H4 (cell line): ENCODE measurements around the gene JARID2. TPM values are rescaled to one million over a fixed set of nuclear protein-coding genes. Genes with fewer than 3 reads are reported as not detected.

Experiments
- DNase-seq: peaks from one replicate; pipeline ENCODE4 v3.0.0-alpha.2; 2015; ENCODE audit warnings: low spot score
- total RNA-seq: library from RNA; depleted of rRNA; stranded (reverse); fragments of >200 nt; shearing (Covaris generic); gene quantifications from 2 replicates; pipeline ENCODE4 v1.2.3, GENCODE V29; 2014

Gene JARID2
- total RNA-seq, 1 experiment from 2014 or later = 6.0 TPM

DNA sequence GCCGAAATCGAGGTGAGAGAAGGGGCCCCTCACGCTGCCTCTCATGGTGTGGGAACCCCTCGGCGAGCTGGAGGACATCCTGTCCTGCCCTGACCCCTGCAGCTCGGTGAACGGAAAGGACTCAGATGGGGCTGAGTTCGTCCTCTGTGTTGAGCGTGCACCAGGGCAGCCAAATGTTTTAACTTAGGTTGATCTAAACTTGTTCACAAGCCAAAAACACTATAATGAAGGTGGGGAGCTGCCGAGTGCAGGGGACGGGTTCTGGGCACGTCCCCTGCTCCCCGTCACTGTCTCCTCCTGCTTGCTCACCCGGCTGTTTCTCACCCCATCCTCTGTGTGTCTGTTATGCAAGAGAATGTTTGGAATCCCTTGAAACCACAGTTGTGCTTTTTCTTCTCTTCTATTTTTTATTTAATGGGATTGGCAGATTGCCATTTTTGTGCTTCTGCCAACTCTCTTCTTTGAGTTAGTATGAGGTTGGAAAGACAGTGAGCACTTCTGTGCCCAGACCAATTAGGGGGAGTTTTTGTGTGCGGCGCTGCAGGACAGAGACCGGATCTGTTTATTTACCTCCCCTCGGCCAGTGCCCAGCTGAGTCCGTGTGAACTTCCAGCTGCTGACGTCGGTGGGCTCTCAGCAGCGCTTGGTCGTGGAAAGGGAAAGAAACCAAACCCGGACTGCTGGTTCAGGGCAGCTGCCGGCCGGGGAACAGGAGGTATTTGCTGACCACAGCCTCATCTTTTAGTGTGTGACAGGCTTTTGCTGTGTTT is 258.9 kb downstream of the JARID2 start:
- peak; percentile 95 for DNase-seq

DNA sequence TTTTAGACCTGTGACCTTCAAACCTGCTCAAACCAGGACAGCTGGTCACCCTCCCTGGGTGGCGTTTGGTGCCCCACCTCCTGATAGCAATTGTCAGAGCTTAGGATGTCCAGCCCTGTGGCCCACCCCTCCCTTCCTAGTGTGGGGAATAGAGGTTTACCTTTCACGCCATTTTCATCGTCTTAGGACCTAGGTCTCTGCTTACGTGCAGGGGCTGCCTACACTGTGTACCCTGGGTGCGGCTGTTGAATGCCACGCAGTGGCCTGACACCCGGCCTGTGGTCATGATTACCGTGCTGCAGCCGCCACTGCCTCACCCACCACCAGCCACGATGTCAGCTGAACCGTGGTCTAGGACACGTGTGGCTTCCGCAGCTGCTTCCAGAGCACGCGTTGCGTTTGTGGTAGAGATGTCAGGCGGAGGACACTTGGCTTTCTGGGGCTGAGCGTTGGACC is 259.6 kb downstream of the JARID2 start:
- DNase-seq = no peak

DNA sequence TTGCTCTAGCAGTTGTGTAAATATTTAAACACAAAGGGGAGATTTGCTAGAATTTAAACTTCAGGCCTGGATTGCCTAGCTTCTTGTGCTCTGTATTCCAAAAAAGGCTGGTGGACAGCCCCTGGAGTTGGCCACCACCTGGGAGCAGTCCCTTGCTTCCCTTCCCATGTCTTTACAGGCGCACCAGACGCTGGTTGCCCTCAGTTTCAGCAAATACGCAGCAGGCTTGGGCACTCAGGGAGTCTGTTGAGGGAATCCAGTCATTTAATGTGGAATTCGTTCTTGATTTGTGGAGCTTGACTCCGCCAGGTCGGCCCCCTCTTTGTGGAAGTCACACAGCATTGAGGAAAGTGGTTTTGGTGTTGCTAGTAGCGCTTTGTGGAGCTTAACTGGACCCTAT is 260.2 kb downstream of the JARID2 start:
- DNase-seq = no peak

DNA sequence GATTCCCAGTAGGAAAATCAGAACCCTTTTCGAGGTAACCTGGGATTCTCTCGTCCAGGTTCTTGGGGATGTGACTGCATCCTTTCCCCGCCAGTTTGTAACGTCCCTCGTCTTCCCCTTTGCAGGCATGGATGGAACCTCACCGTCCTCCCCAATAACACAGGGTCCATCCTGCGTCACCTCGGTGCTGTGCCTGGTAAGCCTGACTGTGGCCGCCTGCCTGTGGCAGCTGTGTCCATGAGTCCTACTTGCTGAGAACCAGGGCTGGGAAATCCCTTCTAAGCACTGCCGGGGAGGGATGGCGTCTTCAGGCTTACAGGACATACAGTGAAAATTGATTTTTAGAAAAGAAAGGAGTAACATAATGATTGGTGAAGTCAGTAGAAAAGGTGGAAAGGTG is 261.4 kb downstream of the JARID2 start:
- DNase-seq = no peak

DNA sequence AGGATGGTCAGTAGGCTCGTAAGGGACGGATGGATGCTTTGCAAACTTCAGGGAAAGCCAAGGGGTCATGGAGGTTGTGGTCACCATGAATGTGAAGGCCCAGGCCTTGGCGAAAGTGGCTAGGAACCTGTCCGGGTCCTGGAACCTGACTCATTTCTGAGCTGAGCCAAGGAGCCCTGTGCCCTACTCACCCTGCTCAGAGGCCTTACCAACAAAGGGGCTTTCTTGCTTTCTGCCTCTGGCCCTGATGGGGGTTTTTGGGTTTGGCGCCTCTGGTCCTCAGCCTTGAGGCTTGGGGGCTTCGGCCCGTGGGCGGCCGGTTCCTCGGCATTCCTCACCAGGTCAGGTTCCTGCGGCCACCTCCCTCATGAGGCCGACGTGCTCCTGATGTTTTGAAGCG is 261.9 kb downstream of the JARID2 start:
- DNase-seq = no peak

DNA sequence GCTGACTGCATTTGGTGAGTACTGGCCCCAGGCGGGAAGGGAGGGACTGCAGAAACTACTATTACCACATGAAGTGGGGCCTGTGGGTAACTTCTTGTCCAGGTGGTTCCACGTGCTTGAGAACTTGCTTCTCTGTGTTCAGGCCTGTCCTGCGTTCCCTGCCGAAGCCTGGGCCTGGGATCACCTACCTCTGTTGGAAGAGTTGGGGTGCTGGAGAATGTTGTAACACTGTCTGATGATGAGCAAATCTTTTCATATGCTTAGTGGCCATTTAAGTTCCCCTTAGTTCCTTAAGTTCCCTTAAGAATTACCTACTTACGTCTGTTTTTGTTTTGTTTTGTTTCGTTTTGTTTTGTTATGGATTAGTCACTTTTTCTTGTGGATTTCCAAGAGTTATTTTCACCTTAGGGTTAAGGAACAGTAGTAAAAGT is 262.6 kb downstream of the JARID2 start:
- no peak for DNase-seq

DNA sequence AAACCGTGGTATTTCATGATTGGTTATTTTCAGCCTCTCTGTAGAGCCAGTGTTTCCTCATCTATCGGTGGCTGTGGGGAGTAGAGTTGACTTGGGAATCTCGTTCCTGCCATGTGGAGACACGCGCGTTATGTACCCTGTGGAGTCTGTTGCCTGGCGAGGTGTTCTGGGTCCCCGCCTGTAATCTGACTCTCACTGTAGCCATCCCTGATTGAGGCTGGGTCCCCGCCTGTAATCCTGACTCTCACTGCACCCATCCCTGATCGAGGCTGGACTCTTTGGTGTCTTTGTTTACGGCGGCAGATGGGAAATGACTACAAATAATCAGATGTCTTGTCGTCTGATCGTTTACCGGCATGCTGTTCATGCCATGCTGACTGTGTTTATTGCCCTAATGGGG is 263.1 kb downstream of the JARID2 start:
- DNase-seq = no peak

DNA sequence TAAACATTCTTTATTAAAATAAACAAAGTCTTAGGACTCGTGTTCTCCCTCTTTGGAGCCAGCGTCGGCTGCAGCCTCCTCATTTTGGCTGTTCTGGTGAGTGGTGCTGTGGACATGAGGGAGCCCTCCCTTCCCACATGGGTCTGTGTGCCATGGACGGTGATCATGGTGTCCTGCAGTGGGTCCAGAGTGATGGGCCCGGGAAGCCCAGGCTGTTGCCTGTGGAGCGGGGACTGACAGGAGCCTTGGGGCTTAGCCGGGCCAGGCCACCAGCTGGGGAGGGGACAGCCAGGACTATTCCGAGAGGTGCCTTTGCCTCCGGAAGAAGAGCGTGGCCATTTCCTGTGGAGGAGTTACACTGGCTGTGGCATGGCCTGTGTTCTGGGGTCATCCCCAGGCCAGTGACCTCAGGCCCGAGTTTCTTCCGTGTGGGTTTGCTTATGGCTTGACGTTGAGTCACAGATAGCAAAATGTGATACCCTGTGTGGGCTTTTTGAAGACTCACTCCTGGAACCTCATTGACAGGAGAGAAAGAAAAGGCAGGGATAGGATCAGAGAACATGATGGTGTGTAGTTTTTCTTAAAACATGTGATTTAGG is 263.6 kb downstream of the JARID2 start:
- no peak for DNase-seq

DNA sequence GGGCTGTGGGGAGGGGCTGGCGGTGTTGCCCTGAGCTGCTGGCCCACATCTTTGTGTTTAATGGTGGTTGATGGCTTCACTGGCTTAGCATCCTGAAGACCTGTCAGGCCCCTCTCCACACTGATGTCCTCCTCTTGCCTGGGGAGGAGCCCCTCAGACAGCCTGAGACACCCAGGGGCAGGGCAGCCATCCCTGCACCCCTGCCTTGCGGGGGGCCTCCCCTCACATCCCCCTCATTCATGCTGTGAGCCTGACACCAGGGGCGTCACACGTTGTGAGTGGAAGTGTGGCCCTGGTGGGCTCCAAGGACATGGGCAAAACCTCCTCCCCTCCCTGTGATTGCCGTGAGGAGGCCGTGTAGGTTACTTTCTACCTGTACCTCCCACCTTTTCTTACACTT is 264.3 kb downstream of the JARID2 start:
- no peak for DNase-seq

DNA sequence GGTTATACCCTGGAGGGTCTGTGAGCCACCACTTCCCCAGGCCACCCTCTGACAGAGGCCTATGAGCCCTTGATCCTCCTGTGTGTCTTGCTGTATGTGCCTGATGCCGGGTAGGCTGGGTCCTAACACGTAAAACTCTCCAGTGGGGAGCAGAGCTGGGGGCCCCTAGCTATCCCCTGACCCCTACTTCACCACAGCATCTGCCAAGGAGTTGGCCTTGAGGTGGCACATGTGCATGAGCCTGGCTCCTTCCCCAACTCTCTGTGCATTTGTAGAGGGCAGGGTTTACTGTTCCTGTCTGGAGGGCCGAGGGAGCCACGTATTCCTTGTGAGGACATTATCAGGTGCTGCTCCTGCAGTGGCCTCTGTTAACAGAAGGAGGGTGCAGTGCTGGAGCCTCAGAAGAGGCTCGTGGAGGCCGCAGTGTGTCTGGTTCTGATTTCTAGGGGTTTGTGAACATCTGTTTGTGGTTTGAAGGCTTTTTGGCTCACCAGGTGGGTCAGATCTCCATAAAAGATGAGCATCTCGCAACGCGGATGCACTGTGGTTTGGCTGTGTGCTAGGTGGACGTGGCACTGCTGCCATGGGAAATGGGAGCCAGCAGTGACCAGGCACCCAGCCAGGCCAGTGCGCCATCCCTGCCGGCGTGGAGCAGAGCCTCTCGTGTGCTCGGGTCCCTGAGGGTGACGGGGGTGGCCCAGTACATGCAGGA is 264.8 kb downstream of the JARID2 start:
- DNase-seq = no peak

DNA sequence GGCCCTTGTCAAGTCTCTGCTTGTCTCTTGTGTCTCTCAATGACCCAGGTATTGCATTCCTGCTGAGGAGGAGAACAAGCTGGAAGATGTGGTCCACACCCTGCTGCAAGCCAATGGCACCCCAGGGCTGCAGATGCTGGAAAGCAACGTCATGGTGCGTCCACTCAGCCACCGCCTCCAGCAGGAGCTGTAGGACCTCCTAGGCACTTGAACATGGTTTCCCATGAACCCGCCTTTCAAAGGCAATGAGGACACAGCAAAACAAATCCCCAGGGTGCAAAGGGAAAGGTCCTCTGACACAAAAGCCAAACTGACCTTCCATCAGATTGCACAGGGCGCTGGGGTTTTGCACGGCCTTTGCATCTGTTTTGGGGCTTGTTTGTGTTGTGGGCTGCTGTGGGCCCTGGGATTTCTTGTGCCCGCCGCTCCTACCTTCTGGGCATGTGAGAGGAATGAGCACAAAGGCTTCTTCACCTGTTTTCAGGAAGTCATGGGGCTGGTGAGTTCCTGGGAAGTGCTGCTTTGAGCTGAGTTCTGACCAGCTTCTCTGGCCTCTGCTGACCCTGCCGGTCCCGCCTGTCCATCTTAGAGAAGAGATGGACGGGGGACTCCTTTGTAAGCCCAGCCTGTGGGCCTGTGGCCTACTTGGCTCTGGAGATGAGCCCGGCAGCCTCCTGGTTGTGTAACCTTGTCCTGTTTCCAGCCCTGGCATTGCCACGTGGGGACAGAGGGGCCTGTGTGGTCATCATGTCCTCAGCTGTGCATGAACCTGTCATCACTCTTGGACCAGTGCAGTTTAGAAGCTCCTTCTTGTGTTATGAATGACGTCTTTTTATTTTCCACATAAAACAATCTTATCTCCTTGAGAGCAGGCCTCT is 265.6 kb downstream of the JARID2 start:
- DNase-seq = no peak

DNA sequence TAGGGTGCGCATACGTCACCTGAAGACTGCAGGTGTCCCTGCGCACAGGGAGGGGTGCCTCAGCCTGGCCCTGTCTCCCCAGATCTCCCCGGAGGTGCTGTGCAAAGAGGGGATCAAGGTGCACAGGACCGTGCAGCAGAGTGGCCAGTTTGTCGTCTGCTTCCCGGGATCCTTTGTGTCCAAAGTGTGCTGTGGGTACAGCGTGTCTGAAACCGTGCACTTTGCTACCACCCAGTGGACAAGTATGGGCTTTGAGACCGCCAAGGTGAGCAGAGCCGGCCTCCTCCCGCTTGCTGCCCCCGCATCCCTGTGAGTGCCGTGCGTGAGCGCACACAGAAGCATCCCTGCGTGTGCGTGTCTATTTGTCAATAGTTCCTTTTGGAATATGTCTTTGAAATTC is 266.3 kb downstream of the JARID2 start:
- no peak for DNase-seq

DNA sequence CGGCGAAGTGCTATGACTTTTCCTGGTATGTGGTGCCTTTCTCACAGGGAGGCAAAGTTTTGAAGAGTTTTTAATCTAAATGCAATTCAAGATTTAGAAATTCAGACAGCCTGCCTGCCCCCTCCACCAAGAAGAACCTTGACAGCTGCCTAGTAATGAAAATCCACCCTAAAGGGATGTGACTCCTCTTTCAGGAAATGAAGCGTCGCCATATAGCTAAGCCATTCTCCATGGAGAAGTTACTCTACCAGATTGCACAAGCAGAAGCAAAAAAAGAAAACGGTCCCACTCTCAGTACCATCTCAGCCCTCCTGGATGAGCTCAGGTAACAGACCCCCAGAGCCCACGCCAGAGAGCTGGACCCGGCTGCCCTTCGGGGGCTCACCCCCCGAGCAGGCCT is 266.9 kb downstream of the JARID2 start:
- DNase-seq = no peak

DNA sequence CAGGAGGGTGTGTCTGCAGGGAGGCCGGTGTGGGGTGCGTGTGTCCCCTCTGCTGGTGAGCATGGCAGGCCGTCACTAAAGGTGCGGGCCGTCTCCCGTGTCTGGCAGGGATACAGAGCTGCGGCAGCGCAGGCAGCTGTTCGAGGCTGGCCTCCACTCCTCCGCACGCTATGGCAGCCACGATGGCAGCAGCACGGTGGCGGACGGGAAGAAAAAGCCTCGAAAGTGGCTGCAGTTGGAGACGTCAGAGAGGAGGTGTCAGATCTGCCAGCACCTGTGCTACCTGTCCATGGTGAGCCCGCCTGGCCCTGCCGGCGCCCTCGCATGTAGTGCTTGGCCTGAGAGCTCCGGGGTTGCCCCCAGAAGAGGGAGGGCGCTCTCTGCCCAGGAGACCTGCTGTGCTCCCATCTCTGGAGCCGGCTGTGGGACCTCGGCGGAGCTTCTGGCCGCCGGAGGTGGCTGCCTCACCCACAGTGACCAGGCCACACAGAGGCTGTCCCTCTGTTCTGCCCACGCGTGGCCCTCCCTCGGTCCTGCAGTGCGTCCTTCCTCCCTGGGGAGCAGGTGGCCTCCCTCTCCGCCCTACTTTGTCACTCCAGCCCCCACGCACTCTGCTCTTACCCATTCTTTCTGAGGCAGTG is 267.4 kb downstream of the JARID2 start:
- no peak for DNase-seq

DNA sequence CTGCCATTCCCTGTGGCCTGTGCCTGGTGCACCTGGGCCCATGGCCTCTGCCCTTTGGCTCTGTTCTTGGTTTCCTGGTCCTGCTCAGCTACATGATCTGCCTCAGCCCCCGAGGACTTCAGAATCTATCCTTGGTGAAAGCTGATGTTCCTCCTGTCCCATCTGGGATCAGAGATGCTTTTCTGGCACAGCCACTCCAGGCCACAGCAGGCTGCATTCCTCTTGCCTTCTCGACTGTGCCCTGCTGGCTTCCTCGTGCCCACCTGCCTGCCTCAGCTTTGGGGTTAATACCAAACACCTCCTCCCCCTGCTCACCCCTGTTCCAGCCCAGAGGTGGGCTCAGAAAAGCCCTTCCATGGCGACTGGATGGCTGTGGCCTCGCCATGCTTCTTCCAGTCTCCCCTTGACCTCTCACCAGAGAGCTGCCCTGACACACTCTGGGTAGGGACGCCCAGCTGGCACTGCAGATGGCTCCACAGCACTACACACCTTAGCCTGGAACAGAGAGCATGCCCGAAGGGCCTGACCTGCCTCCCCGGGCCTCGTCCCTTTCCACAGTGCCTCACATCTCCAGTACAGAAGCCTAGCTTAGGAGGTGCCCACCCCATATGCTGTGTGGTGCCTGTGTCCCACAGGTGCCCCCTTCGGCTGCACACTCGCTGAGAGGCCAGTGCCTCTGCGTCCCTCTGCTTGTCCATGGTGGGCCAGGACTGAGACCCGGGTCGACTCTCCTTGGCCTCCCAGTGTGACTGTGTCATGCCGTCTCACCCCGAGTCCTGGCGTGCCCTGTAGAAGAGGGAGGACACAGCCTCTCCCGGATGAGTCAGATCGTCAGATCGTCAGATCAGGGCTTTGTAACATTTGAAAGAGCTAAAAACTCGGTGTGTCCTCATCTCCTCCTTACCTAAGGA is 268.2 kb downstream of the JARID2 start:
- DNase-seq = no peak

DNA sequence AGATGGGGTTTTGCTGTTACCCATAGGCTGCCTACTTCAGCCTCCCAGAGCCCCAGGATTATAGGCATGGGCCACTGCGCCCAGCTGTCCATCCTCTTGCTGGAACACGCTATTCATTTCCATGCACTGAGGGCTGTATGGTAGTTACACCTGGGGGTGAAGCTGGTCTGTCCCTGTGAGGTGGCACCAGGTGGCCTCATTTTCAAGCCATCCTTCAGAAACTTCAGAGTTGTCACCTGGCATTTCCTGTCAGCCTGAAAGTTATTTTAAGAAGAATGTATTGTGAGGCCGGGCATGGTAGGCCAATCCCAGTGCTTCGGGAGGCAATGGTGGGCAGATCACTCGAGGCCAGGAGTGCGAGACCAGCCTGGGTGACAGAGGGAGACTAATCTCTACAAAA is 269.4 kb downstream of the JARID2 start:
- no peak for DNase-seq

DNA sequence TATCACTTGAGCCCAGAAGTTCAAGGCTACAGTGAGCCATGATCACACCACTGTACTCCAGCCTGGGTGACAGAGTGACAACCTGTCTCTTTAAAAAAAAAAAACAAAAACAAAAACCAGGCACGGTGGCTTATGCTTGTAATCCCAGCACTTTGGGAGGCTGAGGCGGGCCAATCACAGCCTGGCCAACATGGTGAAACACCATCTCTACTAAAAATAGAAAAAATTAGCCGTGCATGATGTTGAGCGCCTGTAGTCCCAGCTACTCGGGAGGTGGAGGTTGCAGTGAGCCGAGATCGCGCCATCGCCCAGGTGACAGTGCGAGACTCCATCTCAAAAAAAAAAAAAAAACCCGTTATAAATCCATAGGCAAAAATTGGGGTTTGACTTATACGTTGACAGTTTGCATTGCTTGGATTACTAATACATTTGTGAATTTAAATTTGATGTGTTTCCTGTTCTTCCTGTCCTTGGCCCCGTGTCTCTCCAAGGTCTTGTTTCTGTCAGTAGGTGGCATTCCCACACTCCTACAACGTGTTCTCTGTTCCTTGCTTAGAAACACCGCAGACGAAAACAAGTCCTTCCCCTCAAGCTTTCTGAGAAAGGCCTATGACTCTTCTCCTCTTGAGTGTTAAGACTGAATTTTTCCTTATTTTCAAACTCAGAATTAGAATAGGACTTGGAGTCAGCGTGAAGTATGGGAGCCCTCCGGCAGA is 269.9 kb downstream of the JARID2 start:
- no peak for DNase-seq

DNA sequence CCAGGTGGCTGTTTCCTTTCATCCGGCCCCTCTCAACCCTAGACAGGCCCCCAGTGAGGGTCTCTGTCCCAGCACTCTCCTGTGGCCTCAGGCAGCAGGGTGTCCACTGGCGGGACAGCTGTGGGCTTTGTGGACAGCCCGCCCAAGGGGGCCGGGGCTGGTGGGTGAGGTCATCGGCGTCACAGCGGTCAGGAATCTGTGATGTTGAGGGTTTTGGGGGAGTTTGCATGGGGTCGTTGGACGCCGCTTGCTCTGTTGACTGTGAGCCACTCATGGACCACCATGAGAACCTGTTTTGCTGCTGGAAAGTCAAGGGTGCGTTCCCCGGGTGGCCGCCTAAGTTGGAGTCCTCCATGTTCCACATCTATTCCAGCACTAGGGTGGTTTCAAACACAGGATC is 270.5 kb downstream of the JARID2 start:
- no peak for DNase-seq

DNA sequence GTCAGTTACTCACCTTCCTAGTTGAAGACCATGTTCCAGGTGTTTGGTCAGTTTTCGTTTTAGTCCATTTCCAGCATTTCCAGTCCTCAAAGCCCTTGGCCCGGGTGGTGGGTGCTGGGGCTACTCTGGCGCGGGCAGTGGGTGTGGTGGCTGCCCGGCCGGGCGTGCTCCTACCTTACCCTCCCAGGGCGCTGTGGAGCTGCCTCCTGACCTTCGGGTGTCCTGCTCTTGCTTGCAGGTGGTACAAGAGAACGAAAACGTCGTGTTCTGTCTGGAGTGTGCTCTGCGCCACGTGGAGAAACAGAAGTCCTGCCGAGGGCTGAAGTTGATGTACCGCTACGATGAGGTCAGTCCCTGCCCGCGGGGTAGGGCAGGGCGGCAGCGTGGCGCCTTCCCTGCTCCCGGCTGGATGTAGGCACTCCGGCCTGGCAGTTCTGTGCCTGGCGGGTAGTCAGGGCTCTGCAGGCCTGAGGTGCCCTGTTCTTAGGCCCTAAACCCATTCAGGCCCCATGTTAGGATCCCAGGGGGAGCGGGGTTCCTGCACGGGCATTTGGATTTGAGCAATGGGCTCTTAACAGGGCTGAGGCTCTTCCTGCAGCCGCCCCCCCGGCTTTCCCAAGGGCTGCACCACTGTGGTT is 271.2 kb downstream of the JARID2 start:
- no peak for DNase-seq
